SHP77 (cell line): ENCODE results near the gene UBE2E2.

Experiments
- DNase-seq, 2 experiments: peaks; one replicate each; lab custom pipeline; 2025; lab: John Stamatoyannopoulos, UW

Gene UBE2E2

GRCh38 chr3:23276913-23277658, 74.0 kb downstream of the UBE2E2 start:
- DNase-seq = no peak

GRCh38 chr3:23277688-23278087, 74.6 kb downstream of the UBE2E2 start:
- DNase-seq = no peak

- DNase-seq = no peak
Measured at GRCh38 chr3:23283625-23284024, 80.5 kb downstream of the UBE2E2 start.

GRCh38 chr3:23288286-23288685, 85.2 kb downstream of the UBE2E2 start:
- no peak for DNase-seq

GRCh38 chr3:23288715-23289114, 85.6 kb downstream of the UBE2E2 start:
- DNase-seq = no peak

GRCh38 chr3:23292432-23292831, 89.3 kb downstream of the UBE2E2 start:
- DNase-seq = no peak

- no peak for DNase-seq
Measured at GRCh38 chr3:23294770-23295387, 91.8 kb downstream of the UBE2E2 start.

GRCh38 chr3:23301819-23302218, 98.7 kb downstream of the UBE2E2 start:
- no peak for DNase-seq

GRCh38 chr3:23302271-23302670, 99.1 kb downstream of the UBE2E2 start:
- DNase-seq = no peak

GRCh38 chr3:23303601-23304217, 100.6 kb downstream of the UBE2E2 start:
- DNase-seq = no peak

GRCh38 chr3:23304424-23304823, 101.3 kb downstream of the UBE2E2 start:
- DNase-seq = no peak

GRCh38 chr3:23308986-23309625, 106.0 kb downstream of the UBE2E2 start:
- DNase-seq = no peak

GRCh38 chr3:23312866-23313265, 109.7 kb downstream of the UBE2E2 start:
- DNase-seq = no peak

GRCh38 chr3:23314981-23315762, 112.0 kb downstream of the UBE2E2 start:
- DNase-seq = no peak

- DNase-seq = no peak
Measured at GRCh38 chr3:23316924-23317323, 113.8 kb downstream of the UBE2E2 start.

GRCh38 chr3:23319366-23320312, 116.5 kb downstream of the UBE2E2 start:
- no peak for DNase-seq

- no peak for DNase-seq
Measured at GRCh38 chr3:23320586-23321570, 117.8 kb downstream of the UBE2E2 start.

GRCh38 chr3:23324745-23325144, 121.6 kb downstream of the UBE2E2 start:
- DNase-seq = no peak

GRCh38 chr3:23325466-23326065, 122.4 kb downstream of the UBE2E2 start:
- no peak for DNase-seq
